ENCODE data around the gene PRKG1.

- TF ChIP-seq TAF1 (IDR thresholded peaks at IDR 0.05; ENCODE audit: low read depth, low read length) (no peak), SPI1 (IDR thresholded peaks at IDR 0.05; ENCODE audit: low read depth, low read length) (no peak)
Observed at GRCh38 chr10:51905032-51905431, 830.7 kb downstream of the PRKG1 start.

All from GM12891 (cell line).